Testis (tissue), 2 donors: ENCODE measurements around the gene OR52H1.

ENCODE experiments used
- CTCF ChIP-seq, 3 experiments: fragments of 450-650 bp in 2 of 3; fragments of 200-600 bp in 1 of 3; sonication (generic) in 1 of 3; IDR thresholded peaks; one replicate each; pipeline ENCODE4 v1.5.1; 2016 to 2019; ENCODE audit warnings: antibody characterized with exemption in 3 of 3, mild to moderate bottlenecking in 2 of 3, moderate library complexity in 1 of 3
- POLR2A ChIP-seq: fragments of 450-650 bp; IDR thresholded peaks from one replicate; pipeline ENCODE4 v1.6.1; 2017; ENCODE audit warnings: antibody characterized with exemption, mild to moderate bottlenecking, moderate library complexity

GRCh38 chr11:5564259-5565019 is 16.1 kb upstream of the OR52H1 start:
- TF ChIP-seq CTCF (IDR thresholded peaks at IDR 0.05) (no peak), POLR2A (no peak)
